ENCODE data around the gene SMAD2.

DNA sequence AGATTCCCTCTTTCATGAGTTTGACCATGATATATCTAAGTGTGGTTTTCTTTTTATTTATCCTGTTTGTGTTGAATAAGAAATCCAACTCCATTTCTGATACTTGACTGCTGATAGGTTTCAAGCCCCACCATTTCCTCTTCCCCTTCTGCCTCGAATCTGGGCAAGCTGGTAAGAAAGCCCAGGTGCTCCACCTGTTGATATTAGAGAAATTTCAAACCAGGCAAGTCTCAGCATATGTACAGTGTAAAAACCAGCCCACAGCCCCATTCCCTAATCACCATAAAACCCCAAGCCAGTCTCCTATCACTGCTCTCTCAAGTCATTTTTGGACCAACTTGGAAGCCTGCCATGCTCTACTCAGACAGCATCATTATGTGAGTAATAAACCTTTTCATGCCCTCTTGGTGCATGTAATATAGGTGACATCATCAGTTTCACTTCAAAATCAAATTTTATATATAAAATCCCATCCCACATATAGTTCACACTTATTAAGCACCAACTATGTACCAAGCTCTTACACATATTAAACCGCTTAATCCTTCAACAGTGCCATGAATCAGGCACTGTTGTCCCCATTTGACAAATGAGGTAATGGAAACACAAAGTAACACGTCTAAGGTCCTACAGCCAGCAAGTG, 46.6 kb downstream of the SMAD2 start:
- no peak for TF ChIP-seq CTCF (conservative IDR thresholded peaks at IDR 0.05; ENCODE audit: low read depth, low read length)
- no peak for TF ChIP-seq EZH2 (IDR thresholded peaks at IDR 0.05; ENCODE audit: borderline replicate concordance, low read depth, low read length, poor library complexity, severe bottlenecking)

Data from A673 (cell line).